ENCODE measurements around the gene CHD1.

GRCh38 chr5:98905857-98906688 is 22.7 kb downstream of the CHD1 start:
- no peak for TF ChIP-seq EZH2phosphoT487 (IDR thresholded peaks at IDR 0.05; ENCODE audit: borderline replicate concordance, low read length)
- TF ChIP-seq, protein P1, sequence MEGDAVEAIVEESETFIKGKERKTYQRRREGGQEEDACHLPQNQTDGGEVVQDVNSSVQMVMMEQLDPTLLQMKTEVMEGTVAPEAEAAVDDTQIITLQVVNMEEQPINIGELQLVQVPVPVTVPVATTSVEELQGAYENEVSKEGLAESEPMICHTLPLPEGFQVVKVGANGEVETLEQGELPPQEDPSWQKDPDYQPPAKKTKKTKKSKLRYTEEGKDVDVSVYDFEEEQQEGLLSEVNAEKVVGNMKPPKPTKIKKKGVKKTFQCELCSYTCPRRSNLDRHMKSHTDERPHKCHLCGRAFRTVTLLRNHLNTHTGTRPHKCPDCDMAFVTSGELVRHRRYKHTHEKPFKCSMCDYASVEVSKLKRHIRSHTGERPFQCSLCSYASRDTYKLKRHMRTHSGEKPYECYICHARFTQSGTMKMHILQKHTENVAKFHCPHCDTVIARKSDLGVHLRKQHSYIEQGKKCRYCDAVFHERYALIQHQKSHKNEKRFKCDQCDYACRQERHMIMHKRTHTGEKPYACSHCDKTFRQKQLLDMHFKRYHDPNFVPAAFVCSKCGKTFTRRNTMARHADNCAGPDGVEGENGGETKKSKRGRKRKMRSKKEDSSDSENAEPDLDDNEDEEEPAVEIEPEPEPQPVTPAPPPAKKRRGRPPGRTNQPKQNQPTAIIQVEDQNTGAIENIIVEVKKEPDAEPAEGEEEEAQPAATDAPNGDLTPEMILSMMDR (IDR thresholded peaks at IDR 0.05; ENCODE audit: low read depth, low read length, poor library complexity, severe bottlenecking): peak; percentile 67
